Small intestine (tissue), 7 donors: ENCODE measurements around the gene TICAM1. TPM values are rescaled to one million over a fixed set of nuclear protein-coding genes. Genes with fewer than 3 reads are reported as not detected.

ENCODE experiments used
- DNase-seq, 2 donors: peaks; one replicate each; pipeline versions ENCODE4 v3.0.0 to v3.0.0-alpha.2; 2013
- FAIRE-seq: peaks from 2 replicates; lab custom pipeline; 2012; peaks lifted over from hg19 to GRCh38; lab: Jason Lieb, UNC
- H3K27ac ChIP-seq, 3 donors: one replicate each; pipeline ENCODE4 v1.5.1; 2013; ENCODE audit warnings: low read length in 2 of 3, mild to moderate bottlenecking in 2 of 3, control low read depth in 1 of 3, inconsistent platforms in 1 of 3, low read depth in 1 of 3, moderate library complexity in 1 of 3
- H3K27me3 ChIP-seq, 3 donors: one replicate each; pipeline ENCODE4 v1.6.1; 2013; ENCODE audit warnings: low read length in 3 of 3, inconsistent platforms in 1 of 3; ENCODE audit not compliant: control insufficient read depth in 3 of 3, insufficient read depth in 3 of 3
- H3K36me3 ChIP-seq, 3 donors: one replicate each; pipeline ENCODE4 v1.6.1; 2013; ENCODE audit warnings: low read length in 3 of 3, inconsistent platforms in 1 of 3, low read depth in 1 of 3, mild to moderate bottlenecking in 1 of 3, moderate library complexity in 1 of 3; ENCODE audit not compliant: control insufficient read depth in 3 of 3, insufficient read depth in 2 of 3
- H3K4me1 ChIP-seq, 3 donors: one replicate each; pipeline ENCODE4 v1.6.1; 2013; ENCODE audit warnings: low read length in 2 of 3, inconsistent platforms in 1 of 3, low read depth in 1 of 3, mild to moderate bottlenecking in 1 of 3, moderate library complexity in 1 of 3; ENCODE audit not compliant: control insufficient read depth in 3 of 3, insufficient read depth in 2 of 3
- H3K4me3 ChIP-seq, 3 donors: one replicate each; pipeline ENCODE4 v1.5.1; 2013; ENCODE audit warnings: low read length in 3 of 3, control low read depth in 1 of 3, inconsistent platforms in 1 of 3, low read depth in 1 of 3, mild to moderate bottlenecking in 1 of 3, moderate library complexity in 1 of 3
- H3K9me3 ChIP-seq, 2 donors: one replicate each; pipeline ENCODE4 v1.6.1; 2013; ENCODE audit warnings: low read depth in 1 of 2, low read length in 1 of 2; ENCODE audit not compliant: control insufficient read depth in 2 of 2, insufficient read depth in 1 of 2
- WGBS, 3 donors: extraction: QIAGEN DNeasy Blood & Tissue Kit; methylation state at CpG; one replicate each; pipeline ENCODE4 v1.1.7; 2013; 5-methylcytosine and 5-hydroxymethylcytosine counted together
- polyA plus RNA-seq, 4 donors: library from polyadenylated mRNA; stranded (reverse) in 3 of 4; unstranded in 1 of 4; fragments of 200-250 nt in 3 of 4; fragments of 120-200 nt in 1 of 4; gene quantifications; one replicate each; pipeline versions ENCODE4 v1.2.1 to v1.2.3, GENCODE V29; 2013
- donor health status: healthy with polysubstance abuse.
- donor health status: control.
- donor health status: control.
- donor health status: Bipolar disorder and iron deficiency.
- donor health status: healthy.

TICAM1 gene
- polyA plus RNA-seq, 4 donors = 14.3 to 38.0 (median 20.6) TPM

GRCh38 chr19:4776436-4777211 lies 54.9 kb downstream of the TICAM1 start:
- Histone ChIP-seq H3K27me3 (peaks cover 0 to 5% (median 0%) of the 10 kb centered on the region in 3 donors), H3K4me3 (no peak overlapping the region), H3K27ac (no peak overlapping the region), H3K4me1 (no peaks in the 10 kb centered on the region), H3K9me3 (peaks cover 2 to 8% of the 10 kb centered on the region in 2 donors), H3K36me3 (no peaks in the 10 kb centered on the region)
- WGBS, 3 donors = 45 to 47% (median 45%) methylated on average over 14 of the region's 14 CpGs
- FAIRE-seq = no peak
- no peak for DNase-seq

GRCh38 chr19:4775627-4776152 lies 55.8 kb downstream of the TICAM1 start:
- no peak for FAIRE-seq
- DNase-seq = no peak
- H3K27ac ChIP-seq = no peak overlapping the region
- H3K4me3 ChIP-seq = no peak overlapping the region
- peaks cover 0 to 5% (median 0%) of the 10 kb centered on the region in 3 donors for H3K27me3 ChIP-seq
- 44 to 64% (median 52%) methylated on average over 5 of the region's 5 CpGs for WGBS, 3 donors
- peaks cover 0 to 5% of the 10 kb centered on the region in 2 donors for H3K9me3 ChIP-seq
- H3K36me3 ChIP-seq = no peaks in the 10 kb centered on the region
- no peaks in the 10 kb centered on the region for H3K4me1 ChIP-seq

DNA sequence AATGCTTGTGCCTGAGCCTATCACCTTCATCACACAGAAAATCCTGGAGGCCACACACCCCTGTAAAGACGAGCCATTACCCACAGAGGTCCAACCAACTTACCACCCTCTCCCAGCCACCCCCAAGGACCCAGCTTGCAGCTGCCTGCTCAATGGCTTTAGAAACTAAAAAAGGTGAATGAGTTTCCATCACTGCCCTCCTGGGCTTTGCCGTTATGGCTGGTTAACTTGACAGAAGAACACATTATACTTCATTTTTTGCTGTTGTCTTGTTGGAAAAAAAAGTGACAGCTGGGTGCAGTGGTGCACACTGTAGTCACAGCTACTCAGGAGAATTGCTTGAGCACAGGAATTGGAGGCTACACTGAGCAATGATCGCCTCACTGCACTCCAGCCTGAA lies 57.4 kb downstream of the TICAM1 start:
- WGBS, 3 donors = 50 to 65% (median 63%) methylated on average over 3 of the region's 3 CpGs
- Histone ChIP-seq H3K27ac (no peak overlapping the region), H3K9me3 (peaks cover 0 to 8% of the 10 kb centered on the region in 2 donors), H3K27me3 (peaks cover 0 to 5% (median 0%) of the 10 kb centered on the region in 3 donors), H3K4me1 (no peaks in the 10 kb centered on the region), H3K36me3 (no peaks in the 10 kb centered on the region), H3K4me3 (no peak overlapping the region)
- FAIRE-seq = no peak
- DNase-seq = no peak

DNA sequence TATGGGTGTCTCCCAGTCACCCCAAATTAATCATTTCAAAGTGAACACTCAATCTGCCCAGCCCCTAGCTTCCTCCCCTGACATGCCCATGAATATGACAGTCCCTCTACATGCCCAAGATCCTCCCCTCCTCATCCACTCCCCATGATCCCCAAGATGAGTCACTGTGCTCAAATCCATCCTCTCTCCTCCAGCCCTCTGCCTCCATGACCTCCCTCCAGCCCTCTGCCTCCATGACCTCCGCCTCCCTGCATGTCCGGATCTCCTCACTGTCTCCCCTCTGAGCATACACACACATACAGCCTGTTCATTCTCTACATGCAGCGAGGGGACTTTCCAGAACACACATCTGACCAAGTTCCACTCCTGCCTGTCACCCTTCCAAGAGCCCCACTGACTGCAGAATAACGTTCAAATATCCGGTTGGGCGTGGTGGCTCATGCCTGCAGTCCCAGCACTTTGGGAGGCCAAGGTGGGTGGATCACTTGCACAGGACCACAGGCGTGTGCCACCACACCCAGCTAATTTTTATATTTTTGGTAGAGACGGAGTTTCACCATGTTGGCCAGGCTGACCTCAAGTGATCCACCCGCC lies 58.4 kb downstream of the TICAM1 start:
- WGBS, 3 donors = 51 to 66% (median 53%) methylated on average over 9 of the region's 9 CpGs
- no peak for FAIRE-seq
- H3K4me3 ChIP-seq = no peak overlapping the region
- no peak overlapping the region for H3K27ac ChIP-seq
- no peaks in the 10 kb centered on the region for H3K4me1 ChIP-seq
- H3K36me3 ChIP-seq = no peaks in the 10 kb centered on the region
- no peak for DNase-seq
- H3K9me3 ChIP-seq = peaks cover 0 to 12% of the 10 kb centered on the region in 2 donors
- peaks cover 0 to 5% (median 0%) of the 10 kb centered on the region in 3 donors for H3K27me3 ChIP-seq

- no peak for FAIRE-seq
- Histone ChIP-seq H3K4me3 (no peak overlapping the region), H3K27me3 (peaks cover 0 to 5% (median 0%) of the 10 kb centered on the region in 3 donors), H3K4me1 (no peaks in the 10 kb centered on the region), H3K9me3 (peaks cover 0 to 12% of the 10 kb centered on the region in 2 donors), H3K27ac (no peak overlapping the region), H3K36me3 (no peaks in the 10 kb centered on the region)
- no peak for DNase-seq
- WGBS, 3 donors = 33 to 44% (median 39%) methylated on average over 2 of the region's 2 CpGs
These were observed 58.9 kb downstream of the TICAM1 start for GRCh38 chr19:4772566-4772965.

DNA sequence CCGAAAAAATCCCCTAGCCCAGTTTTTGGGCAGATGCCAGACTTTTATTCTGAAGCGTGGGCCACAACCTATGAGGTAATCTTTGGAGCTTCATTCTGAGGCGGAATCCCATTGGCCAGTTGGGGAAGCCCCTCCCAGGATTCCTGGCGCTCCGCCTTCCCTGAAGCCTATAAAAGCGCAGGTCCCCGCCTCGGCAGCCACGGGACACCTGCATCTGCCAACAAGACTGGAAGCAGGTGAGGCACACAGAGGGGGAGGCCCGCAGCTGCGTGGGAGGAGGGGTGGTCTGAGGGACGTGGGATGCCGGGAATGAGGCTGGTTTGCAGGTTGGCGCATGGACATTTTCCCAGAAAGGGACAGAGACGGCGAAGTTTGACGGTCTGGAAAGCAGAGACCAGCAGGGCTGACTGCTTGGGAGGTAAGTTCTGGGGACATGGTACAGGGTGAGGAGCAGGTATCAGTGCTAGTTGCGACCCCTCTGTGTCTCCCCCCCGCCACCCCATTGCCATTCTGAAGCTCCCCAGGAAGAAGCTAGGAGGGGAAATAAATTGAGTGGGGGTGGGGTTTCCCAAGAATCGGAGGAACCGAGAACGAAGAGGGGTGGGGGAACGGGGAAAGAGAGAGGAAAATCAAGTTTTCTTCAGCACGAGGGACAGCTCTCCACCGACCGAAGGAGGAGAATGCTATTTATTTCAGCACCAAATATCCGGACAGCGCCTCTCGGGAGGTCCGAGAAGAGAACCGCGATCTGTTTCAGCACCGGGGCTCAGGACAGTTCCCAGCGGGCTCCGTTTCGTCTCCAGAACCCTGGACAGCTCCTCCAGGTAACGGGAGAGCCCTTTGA lies 62.4 kb downstream of the TICAM1 start:
- peaks cover 0 to 8% of the 10 kb centered on the region in 2 donors for H3K9me3 ChIP-seq
- DNase-seq = peak; percentile 72 to 94
- 10 to 13% (median 13%) methylated on average over 37 of the region's 37 CpGs for WGBS, 3 donors
- H3K36me3 ChIP-seq = no peaks in the 10 kb centered on the region
- H3K27ac ChIP-seq = no peak overlapping the region
- no peaks in the 10 kb centered on the region for H3K4me1 ChIP-seq
- no peak for FAIRE-seq
- H3K27me3 ChIP-seq = peaks cover 0 to 5% (median 0%) of the 10 kb centered on the region in 3 donors
- peak overlapping the region in 1 of 3 donors; percentile 34 for H3K4me3 ChIP-seq
